Stimulated activated CD4-positive, alpha-beta T cell treated with anti-CD3 and anti-CD28 coated beads, Interleukin-1b, Interleukin-23, amount 100 ng/mL, for 48 hours (primary cell): Measurements from ENCODE around the gene PBX4.
"Not testable (repeated sequence)": the region's sequence is repeated elsewhere in the genome, so short reads cannot be mapped to it uniquely, and the experiment has no call there.

Source experiments
- DNase-seq: peaks from one replicate; pipeline ENCODE4 v3.0.0-alpha.2; 2020

The PBX4 gene

GRCh38 chr19:19626516-19627472 lies 8.3 kb upstream of the PBX4 start:
- no peak for DNase-seq

GRCh38 chr19:19624032-19624570 lies 5.6 kb upstream of the PBX4 start:
- DNase-seq, result no peak

GRCh38 chr19:19623383-19623782 lies 4.9 kb upstream of the PBX4 start:
- DNase-seq, result no peak

GRCh38 chr19:19619849-19620210 lies 1.3 kb upstream of the PBX4 start:
- DNase-seq, result no peak

GRCh38 chr19:19619181-19619848 lies 828 bp upstream of the PBX4 start:
- no peak for DNase-seq

- DNase-seq, result peak; percentile 62
Observed at GRCh38 chr19:19615086-19615485, 3.4 kb downstream of the PBX4 start.

GRCh38 chr19:19613506-19613905 lies 5.0 kb downstream of the PBX4 start:
- DNase-seq, result no peak

- no peak for DNase-seq
Observed at GRCh38 chr19:19610376-19611202, 7.9 kb downstream of the PBX4 start.

GRCh38 chr19:19606686-19607085 lies 11.8 kb downstream of the PBX4 start:
- not testable (repeated sequence) for DNase-seq

GRCh38 chr19:19606021-19606420 lies 12.5 kb downstream of the PBX4 start:
- DNase-seq, result no peak

- no peak for DNase-seq
Observed at GRCh38 chr19:19602713-19603324, 15.7 kb downstream of the PBX4 start.

GRCh38 chr19:19602136-19602712 lies 16.3 kb downstream of the PBX4 start:
- no peak for DNase-seq

GRCh38 chr19:19600793-19601330 lies 17.6 kb downstream of the PBX4 start:
- DNase-seq, result peak; percentile 14

- DNase-seq, result peak; percentile 67
Observed at GRCh38 chr19:19598728-19599451, 19.6 kb downstream of the PBX4 start.

GRCh38 chr19:19597809-19598306 lies 20.6 kb downstream of the PBX4 start:
- peak; percentile 73 for DNase-seq

GRCh38 chr19:19595171-19595701 lies 23.3 kb downstream of the PBX4 start:
- DNase-seq, result no peak

- DNase-seq, result peak; percentile 28
Observed at GRCh38 chr19:19594381-19594780, 24.1 kb downstream of the PBX4 start.

- no peak for DNase-seq
Observed at GRCh38 chr19:19592690-19593089, 25.8 kb downstream of the PBX4 start.

- peak; percentile 81 for DNase-seq
Observed at GRCh38 chr19:19591133-19591825, 27.2 kb downstream of the PBX4 start.

GRCh38 chr19:19588546-19588945 lies 29.9 kb downstream of the PBX4 start:
- no peak for DNase-seq
